ENCODE measurements around the gene RAB9A.
A peak's percentile ranks its signal among the peaks of the same experiment; 100 is the strongest.

RAB9A gene

DNA sequence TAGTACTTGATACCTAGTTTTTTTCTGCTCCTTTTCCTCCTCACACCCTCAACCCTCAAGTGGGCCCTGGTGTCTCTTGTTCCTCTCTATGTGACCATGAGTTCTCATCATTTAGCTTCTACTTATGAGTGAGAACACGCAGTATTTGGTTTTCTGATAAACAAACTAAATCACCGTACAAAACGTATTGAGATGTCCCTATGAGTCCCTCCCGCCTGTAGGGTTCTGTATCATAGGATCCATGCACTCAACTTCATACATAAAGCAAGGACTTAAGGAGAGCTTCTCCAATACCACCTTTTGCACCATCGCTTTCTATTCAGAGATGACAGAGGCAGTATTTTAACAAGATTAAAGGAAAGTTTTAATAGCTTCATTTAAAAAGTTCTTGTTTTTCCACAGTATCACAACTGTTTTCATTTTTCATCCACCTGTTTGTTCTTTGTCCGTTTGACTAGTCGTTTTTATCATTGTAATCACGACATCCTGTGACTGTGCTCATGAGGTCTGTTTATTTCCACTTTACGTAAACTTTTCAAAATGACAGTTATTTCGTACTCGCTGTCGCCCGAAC, 457 bp upstream of the RAB9A start:
- peak overlapping the region; percentile 94 for H3K4me3 ChIP-seq (ENCODE audit: low read depth, low read length)
- peak; percentile 28 for DNase-seq (ENCODE audit: low read depth)
- TF ChIP-seq, protein P1, sequence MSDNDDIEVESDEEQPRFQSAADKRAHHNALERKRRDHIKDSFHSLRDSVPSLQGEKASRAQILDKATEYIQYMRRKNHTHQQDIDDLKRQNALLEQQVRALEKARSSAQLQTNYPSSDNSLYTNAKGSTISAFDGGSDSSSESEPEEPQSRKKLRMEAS (IDR thresholded peaks at IDR 0.05; ENCODE audit: low read depth, low read length) = no peak
- TF ChIP-seq, protein P2, sequence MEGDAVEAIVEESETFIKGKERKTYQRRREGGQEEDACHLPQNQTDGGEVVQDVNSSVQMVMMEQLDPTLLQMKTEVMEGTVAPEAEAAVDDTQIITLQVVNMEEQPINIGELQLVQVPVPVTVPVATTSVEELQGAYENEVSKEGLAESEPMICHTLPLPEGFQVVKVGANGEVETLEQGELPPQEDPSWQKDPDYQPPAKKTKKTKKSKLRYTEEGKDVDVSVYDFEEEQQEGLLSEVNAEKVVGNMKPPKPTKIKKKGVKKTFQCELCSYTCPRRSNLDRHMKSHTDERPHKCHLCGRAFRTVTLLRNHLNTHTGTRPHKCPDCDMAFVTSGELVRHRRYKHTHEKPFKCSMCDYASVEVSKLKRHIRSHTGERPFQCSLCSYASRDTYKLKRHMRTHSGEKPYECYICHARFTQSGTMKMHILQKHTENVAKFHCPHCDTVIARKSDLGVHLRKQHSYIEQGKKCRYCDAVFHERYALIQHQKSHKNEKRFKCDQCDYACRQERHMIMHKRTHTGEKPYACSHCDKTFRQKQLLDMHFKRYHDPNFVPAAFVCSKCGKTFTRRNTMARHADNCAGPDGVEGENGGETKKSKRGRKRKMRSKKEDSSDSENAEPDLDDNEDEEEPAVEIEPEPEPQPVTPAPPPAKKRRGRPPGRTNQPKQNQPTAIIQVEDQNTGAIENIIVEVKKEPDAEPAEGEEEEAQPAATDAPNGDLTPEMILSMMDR (IDR thresholded peaks at IDR 0.05; ENCODE audit: low read depth, low read length) = no peak
- no peak for TF ChIP-seq MYC (IDR thresholded peaks at IDR 0.05; ENCODE audit: low read depth, low read length)
- no peak for TF ChIP-seq POLR2A (IDR thresholded peaks at IDR 0.05; ENCODE audit: extremely low read depth, insufficient read length)

DNA sequence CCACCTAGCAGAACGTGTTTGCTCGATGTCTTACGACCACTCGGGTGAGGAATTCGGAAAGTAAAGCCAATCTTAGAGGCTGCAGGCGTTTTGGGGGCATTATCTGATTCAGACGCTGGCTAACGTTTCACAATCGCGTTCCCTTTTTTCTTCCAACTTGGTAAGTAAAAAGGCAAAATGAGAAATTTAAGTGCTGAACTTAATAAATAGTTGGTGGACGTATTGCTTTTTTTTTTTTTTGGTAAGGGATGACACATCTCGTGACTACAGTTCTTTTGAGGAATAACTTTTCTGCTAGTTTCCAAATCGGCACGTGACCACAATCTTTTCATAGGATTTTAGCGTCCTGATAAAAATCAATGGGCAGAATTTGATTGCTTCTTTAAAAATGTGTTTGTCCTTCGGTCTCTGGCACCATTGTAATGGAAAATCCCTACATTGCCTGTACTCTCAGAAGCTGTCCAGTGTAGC, 848 bp downstream of the RAB9A start:
- TF ChIP-seq, protein P2 (IDR thresholded peaks at IDR 0.05; ENCODE audit: low read depth, low read length) = no peak
- TF ChIP-seq MYC (IDR thresholded peaks at IDR 0.05; ENCODE audit: low read depth, low read length) (no peak), POLR2A (IDR thresholded peaks at IDR 0.05; ENCODE audit: extremely low read depth, insufficient read length) (no peak)
- TF ChIP-seq, protein P1 (IDR thresholded peaks at IDR 0.05; ENCODE audit: low read depth, low read length) = no peak
- peak; percentile 60 for DNase-seq (ENCODE audit: low read depth)

DNA sequence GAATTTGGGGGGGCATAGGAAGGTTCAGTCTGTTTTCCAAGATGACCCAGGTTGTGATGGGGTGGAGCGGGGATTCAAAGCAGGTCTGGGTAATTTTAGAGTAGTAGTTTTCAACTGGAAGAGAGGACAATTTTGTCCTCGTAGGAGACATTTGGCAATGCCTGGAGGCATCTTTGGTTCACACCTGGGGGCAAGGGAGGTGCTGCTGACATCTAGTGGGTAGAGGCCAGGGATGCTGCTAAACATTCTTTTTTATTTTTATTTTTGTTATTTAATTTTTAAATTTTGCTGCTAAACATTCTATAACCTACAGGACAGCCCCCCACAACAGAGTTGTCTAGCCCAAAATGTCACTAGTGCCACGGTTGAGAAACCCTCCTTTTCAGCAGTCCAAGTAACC, 1.9 kb downstream of the RAB9A start:
- peak overlapping the region; percentile 94 for H3K4me3 ChIP-seq (ENCODE audit: low read depth, low read length)
- TF ChIP-seq, protein P2 (IDR thresholded peaks at IDR 0.05; ENCODE audit: low read depth, low read length) = no peak
- no peak for TF ChIP-seq POLR2A (IDR thresholded peaks at IDR 0.05; ENCODE audit: extremely low read depth, insufficient read length)
- TF ChIP-seq MYC (IDR thresholded peaks at IDR 0.05; ENCODE audit: low read depth, low read length) = no peak
- TF ChIP-seq, protein P1 (IDR thresholded peaks at IDR 0.05; ENCODE audit: low read depth, low read length) = no peak
- DNase-seq (ENCODE audit: low read depth) = no peak

More for the DNA sequence above, 848 bp downstream of the RAB9A start:
- H3K4me3 ChIP-seq (ENCODE audit: low read depth, low read length) = peak overlapping the region; percentile 94

DNA sequence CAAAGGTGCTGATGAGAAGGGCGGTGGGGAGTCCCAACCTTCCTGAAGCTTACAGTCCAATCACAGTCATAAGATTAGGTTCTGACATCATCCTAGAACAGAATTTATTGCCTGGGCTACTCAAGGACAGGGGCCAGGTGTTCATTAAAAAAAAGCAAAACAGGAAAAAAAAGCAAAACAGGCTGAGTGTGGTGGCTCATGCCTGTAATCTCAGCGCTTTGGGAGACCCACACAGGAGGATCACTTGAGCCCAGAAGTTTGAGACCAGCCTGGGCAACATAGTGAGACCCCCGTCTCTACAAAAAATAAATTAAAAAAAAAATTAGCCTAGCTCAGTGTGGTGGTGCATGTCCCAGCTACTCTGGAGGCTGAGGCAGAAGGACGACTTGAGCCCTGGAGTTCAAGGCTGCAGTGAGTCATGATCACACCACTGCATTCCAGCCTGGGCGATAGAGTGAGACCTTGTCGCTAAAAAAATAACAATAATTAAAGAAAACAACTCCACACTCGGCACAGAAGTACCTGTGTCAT, 3.0 kb downstream of the RAB9A start:
- TF ChIP-seq, protein P1 (IDR thresholded peaks at IDR 0.05; ENCODE audit: low read depth, low read length) = no peak
- no peak for TF ChIP-seq POLR2A (IDR thresholded peaks at IDR 0.05; ENCODE audit: extremely low read depth, insufficient read length)
- TF ChIP-seq, protein P2 (IDR thresholded peaks at IDR 0.05; ENCODE audit: low read depth, low read length) = no peak
- TF ChIP-seq MYC (IDR thresholded peaks at IDR 0.05; ENCODE audit: low read depth, low read length) = no peak
- no peak for DNase-seq (ENCODE audit: low read depth)

DNA sequence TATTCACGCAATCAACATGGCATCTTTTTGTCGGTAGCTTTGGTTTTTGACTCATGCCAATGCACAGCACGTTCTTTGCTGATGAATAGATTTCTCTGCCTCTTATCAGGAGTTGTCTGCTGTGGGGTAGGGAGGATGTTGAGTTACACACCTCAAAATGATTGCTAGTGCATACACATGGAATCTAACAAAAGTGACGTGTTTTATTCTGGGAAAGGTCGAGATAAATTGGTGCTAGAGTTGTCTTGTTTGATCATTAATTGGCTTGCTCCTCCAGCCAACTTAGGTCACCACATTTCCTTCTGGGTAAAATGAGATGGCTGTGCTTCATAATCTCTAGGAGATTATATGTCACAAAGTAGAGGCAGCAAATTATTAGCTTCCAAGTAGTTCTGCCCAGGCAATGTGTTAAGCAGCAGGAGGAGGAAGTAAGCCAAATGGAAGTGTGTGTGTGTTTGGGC, 3.9 kb downstream of the RAB9A start:
- no peak overlapping the region for H3K4me3 ChIP-seq (ENCODE audit: low read depth, low read length)
- DNase-seq (ENCODE audit: low read depth) = no peak
- TF ChIP-seq, protein P2 (IDR thresholded peaks at IDR 0.05; ENCODE audit: low read depth, low read length) = no peak
- TF ChIP-seq, protein P1 (IDR thresholded peaks at IDR 0.05; ENCODE audit: low read depth, low read length) = no peak
- no peak for TF ChIP-seq MYC (IDR thresholded peaks at IDR 0.05; ENCODE audit: low read depth, low read length)
- TF ChIP-seq POLR2A (IDR thresholded peaks at IDR 0.05; ENCODE audit: extremely low read depth, insufficient read length) = no peak

More for the DNA sequence above, 3.0 kb downstream of the RAB9A start:
- H3K4me3 ChIP-seq (ENCODE audit: low read depth, low read length) = no peak overlapping the region
